GM12874 (cell line): ENCODE results near the gene CREB5.

Experiments used
- TF ChIP-seq, protein P1 (sequence below): IDR thresholded peaks from 2 replicates; pipeline ENCODE4 v1.5.1; 2011; ENCODE audit warnings: low read depth, mild to moderate bottlenecking, control low read depth, low read length, moderate library complexity; ENCODE audit not compliant: insufficient read depth

CREB5 gene

DNA sequence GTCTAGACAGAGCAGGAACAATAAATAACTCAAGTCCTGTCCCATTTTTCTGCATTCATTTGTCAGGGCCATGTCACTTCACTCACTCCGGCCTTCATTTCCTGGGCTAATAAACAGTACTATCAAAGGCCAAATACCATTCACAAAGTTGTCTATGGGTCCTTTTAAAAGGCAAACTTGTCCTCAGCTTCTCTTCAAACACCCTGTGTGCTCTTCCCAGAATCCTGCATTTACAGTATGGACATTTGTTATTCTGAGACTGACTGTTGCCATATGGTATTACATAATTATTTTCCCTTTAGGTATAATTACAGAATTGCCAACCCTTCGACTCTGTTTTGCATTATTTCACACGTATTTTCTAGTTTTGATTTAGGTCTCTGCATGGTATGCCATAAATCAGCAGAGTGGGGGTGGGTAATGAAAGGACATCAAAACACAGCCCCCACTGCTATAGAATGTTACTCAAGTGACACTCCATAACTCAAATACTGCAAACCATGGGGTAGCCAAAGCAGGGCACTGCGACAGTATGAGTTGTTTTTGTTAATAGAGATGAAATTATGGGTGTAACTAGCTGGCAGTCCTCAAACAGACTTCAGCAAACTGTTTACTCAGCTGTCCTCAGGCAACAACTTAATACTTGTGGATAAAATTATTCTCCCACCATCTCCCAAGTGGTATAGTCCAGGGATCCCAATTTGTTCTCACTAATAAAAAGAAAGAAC lies 362.1 kb downstream of the CREB5 start:
- TF ChIP-seq, protein P1, sequence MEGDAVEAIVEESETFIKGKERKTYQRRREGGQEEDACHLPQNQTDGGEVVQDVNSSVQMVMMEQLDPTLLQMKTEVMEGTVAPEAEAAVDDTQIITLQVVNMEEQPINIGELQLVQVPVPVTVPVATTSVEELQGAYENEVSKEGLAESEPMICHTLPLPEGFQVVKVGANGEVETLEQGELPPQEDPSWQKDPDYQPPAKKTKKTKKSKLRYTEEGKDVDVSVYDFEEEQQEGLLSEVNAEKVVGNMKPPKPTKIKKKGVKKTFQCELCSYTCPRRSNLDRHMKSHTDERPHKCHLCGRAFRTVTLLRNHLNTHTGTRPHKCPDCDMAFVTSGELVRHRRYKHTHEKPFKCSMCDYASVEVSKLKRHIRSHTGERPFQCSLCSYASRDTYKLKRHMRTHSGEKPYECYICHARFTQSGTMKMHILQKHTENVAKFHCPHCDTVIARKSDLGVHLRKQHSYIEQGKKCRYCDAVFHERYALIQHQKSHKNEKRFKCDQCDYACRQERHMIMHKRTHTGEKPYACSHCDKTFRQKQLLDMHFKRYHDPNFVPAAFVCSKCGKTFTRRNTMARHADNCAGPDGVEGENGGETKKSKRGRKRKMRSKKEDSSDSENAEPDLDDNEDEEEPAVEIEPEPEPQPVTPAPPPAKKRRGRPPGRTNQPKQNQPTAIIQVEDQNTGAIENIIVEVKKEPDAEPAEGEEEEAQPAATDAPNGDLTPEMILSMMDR, result no peak

DNA sequence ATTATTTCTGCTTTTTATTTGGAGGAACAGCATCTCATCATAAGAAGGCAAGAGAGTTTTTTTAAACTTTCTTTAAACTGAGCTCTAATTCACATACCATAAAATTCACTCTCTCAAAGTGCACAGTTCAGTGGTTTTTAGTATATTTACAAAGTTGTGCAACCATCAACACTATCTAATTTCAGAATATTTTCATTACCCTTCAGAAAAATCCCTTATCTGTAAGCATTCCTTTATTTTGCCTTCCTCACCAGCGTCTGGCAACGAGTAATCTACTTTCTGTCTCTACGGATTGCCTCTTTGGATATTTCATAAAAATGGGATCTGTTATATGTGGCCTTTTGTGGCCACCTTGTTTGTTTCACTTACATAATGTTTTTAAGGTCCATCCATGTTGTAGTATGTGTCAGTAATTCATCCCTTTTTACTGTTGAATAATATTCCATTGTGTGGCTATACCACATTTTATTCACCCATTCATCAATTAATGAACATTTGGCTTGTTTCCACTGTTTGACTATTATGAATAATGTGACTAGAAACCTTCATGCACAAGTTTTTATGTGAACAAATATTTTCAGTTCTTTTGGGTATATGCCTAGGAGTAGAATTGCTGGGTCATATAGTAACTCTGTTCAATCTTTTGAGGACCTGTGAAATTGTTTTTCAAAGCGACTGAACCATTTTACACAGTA lies 364.3 kb downstream of the CREB5 start:
- TF ChIP-seq, protein P1, result no peak

DNA sequence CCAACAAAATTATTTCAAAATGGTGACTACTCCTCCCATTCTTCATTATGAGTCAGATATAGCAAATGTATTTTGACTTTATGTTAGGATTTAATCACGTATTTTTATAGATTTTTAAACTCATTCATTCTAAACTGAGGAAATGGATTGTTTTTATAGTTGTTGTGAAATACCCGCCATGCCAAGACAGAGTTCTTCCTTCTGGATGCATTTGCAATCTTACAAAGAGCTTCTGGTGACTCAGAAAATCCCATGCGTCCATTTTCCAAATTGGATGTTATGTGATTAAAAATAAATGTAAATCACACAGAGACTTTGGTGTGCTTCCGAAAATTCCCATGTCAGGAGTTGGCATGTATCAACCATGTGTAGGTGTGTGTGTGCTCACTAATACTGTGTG lies 366.5 kb downstream of the CREB5 start:
- TF ChIP-seq, protein P1, result no peak

DNA sequence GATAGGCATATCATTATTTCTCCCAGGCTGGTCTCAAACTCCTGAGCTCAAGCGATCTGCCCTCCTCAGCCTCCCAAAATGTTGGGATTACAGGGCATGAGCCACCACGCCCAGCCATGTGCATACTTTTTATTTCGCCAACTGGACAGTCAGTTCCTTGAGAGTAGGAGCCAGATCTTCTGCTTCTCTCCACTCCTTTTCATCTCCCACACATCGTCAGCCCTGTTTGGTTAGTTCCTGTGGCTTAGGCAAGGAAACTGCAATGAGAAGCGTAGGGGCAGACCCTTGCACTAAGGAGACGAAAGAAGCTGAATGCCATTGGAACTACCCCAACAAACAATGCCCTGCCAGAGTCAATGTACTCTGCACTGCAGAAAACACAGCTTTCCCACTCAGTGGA lies 367.6 kb downstream of the CREB5 start:
- TF ChIP-seq, protein P1, result no peak

DNA sequence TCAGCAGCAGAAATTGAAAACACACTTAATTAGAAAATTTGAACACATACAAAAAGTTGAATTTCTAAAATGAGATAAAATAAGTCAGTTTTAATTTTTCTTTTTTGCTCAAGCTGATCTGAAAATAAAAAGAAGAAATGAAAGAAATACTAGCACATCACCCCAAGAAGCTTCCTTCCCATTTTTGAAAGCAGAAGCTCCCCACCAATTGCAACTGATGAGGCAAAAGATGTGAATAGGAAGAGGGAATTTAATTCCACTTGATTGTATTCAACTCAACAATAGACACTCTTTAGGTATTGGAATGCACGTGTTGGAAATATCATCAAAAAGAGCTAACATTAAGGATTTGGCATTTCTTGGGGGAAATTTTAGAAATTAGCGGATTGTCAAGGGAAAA lies 370.0 kb downstream of the CREB5 start:
- TF ChIP-seq, protein P1, result no peak

DNA sequence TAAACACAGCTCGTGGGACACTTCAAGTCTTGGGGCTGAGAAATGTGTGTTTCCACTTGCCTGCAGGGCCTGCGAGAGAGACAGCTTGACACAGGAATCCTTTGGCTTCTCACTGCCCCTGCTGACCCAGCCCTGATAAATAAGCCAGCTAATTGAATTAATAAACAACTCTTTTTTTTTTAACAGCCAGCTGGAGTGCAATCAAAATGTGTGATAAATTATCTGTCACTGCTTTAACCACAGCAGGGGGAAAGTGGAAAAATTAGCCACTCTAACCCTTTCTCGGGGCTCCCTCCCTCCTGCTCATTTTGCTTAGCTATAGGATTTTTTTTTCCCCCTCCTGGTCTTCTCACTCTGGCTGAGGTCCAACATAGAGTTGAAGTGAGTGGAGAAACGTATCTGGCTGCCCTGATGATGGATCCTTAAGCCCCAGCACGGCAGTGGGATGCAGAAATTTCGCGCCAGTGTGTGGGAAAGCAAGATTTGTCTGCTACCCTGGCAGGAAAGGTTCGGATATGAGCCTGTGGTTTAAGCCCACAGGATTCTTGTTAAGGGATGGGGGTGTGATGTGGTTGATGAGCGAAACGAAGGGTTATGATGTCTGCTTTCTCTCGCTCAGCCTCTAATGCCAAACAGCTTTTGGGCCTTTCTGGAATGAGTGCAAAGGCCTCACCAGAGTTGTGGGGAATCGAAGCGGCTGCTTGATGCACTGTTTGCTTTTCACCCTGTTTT lies 372.0 kb downstream of the CREB5 start:
- TF ChIP-seq, protein P1, result no peak
